Stimulated activated CD4-positive, alpha-beta T cell treated with anti-CD3 and anti-CD28 coated beads, Interleukin-4, amount 100 ng/mL, for 4 hours (primary cell): Measurements from ENCODE around the gene MYO1D.

Experiments
- DNase-seq, 2 experiments: peaks; one replicate each; pipeline ENCODE4 v3.0.0-alpha.2; 2020

MYO1D gene

DNA sequence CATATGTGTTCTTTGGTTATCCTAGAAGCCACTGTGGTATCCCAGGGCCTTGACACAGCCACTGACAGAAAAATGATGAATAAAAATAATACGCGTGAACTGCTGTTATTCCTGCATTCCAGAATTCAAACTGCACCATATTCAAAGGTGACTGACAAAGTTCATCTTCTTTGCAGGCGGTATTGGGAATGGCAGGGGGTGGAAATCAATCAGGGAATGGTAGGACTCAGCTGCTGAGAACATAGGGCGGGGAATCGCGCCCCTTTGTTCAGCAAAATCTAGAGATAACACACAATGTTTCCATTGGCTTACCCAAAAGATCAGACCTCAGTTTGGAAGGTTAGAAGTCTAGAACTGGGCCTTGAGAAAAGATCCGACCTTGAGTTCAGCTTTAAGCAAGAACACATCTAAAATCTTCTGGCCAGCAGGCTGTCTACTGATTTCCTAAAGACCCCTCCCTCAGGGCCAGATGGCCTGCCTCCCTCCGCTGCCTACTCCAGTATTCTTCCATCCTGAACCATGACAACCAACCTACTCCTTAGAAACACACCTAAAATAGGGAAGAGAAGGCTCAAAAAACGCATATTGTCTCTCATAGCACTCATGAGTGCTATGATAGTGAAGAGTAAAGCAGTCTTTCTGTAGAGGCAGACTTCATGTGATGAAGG is 356.1 kb downstream of the MYO1D start:
- DNase-seq: no peak

DNA sequence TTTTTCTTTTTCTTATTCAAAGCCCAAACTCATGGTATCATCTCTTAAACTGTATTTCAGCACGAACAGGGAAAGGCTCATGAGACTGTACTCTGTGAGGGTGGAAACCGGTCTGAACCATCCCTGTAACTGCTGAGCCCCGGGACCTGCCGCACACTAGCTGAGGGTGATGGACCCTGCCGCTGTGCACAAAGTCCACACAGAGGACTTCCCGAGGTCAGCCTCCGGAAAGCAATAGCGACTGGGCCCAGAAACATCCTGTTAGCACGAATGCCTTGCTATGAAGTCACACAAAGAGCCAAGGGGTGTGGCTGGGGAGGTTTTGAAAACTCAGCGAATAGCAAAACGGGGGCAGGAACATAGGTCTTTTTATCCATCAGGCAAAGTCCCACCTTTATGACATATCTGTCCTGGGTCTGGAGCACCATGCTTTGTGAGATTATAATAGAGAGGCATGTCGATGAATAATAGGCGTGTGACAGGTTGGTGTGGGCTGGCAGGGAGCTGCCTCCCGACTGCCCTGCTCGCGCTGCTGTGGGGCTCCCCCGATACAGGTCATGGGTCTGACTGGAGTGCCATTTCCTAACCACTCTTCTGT is 356.7 kb downstream of the MYO1D start:
- DNase-seq: peak; percentile 31 to 36

DNA sequence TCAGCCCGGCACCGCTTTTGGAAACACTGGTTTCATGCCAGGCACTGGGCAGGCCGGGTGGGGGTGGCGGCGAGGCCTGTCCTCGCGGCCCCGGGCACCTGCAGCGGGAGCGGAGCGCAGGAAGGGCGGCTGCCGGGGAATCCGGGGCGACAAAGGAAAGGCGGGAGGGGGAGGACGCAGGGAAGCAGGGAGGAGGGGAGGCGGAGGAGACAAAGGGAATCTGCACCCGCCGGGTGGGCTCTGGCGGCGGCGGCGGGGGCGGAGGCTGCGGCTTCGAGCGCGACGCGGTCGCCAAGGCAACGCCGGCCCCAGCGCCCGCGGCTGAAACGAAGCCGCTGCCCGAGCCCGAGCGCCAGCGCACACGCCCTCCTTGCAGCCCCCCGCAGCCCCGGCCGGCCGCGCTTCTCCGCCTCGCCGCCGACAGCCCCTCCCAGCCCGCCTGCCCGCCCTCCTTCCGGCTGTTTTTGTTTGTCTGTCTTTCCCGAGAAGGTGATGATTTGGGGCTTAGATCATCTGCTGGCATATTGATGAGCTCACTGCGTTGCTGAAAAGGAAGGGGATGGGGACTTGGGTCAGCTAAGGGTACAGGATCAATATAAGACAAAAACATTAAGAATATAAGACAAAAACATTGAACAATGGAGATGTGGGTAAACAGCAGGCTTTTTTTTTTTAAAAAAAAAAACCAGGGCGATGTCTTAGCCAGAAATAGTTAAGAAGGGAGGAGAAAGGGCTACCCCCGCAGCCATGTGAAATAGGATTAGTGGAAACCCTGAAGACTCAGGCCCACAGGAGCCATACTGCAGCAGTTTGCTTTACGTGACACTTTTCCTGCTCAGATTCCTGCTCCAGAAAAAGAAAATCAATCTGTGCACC is 357.5 kb downstream of the MYO1D start:
- peak; percentile 50 to 60 for DNase-seq

GRCh38 chr17:32518646-32519227 is 358.2 kb downstream of the MYO1D start:
- DNase-seq: no peak

GRCh38 chr17:32517982-32518381 is 358.9 kb downstream of the MYO1D start:
- DNase-seq: no peak

GRCh38 chr17:32516940-32517701 is 359.8 kb downstream of the MYO1D start:
- no peak for DNase-seq

- no peak for DNase-seq
These were observed 360.5 kb downstream of the MYO1D start for GRCh38 chr17:32516450-32516849.

DNA sequence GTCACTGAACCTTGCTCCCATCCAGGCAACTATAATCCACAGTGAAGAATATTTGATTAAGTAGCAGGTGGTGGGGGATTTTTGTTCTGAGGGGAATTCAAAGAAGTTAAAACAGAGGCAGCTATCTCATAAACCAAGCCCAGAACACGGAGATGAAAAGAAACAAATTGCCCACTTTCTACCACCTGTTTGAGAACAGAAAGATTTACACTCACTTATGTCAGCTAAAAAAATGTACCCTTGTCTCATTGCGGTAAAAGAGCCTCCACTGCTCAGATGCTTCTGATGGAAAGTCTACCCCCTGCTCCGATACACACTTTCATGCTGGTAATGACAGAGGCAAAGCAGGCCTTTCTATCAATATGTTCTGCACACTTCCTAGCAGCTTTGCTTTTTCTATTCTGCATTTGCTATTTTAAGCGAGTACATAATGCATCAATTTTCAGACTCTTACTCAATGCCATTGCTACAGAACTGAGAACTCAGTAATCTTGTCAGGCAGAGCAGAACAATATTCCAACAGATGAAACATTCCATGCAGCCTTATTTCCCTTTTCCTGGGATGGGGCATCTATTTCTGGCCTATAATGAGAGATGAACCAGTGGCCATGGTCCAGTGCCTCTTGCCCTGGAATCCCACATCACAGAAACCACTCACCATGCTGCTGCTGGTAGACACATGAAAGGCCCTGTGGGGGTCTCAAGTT is 361.1 kb downstream of the MYO1D start:
- no peak for DNase-seq

- no peak for DNase-seq
These were observed 362.3 kb downstream of the MYO1D start for GRCh38 chr17:32514606-32515005.

DNA sequence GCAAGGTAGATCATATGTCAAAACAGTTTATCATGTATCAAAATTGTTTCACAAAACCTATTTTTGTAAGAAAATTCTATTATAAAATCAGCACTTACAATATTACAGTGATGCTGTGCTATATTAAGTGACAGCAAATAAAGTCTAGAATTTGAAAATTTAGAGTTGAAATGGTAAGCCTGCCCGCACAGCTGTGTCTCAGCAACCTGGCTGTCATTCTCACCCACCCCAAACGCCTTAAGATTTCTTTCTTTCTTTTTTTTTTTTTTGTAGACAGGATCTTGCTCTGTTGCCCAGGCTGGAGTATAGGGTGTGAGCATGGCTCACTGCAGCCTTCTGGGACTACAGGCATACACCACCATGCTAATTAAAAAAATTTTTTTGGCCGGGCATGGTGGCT is 363.3 kb downstream of the MYO1D start:
- DNase-seq: no peak

DNA sequence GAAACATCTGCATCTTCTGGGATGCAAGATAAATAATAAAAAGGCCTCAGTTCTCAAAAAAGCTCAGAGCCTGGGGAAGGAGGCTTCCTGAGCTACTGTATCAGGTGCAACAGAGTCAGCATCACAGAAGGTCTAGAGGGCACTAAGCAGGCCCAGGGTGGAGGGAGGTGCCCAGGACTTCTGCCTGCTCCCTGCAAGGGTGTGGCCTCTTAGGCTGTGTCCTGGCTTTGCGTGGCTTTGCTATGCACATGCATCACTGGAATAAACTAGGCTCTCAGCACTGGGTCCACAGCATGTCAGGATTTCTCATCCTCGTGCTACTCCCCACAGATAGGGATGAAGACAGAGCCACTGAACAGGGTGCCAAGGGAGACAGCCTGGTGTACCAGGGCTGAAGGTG is 364.6 kb downstream of the MYO1D start:
- DNase-seq: no peak

GRCh38 chr17:32510466-32510865 is 366.5 kb downstream of the MYO1D start:
- DNase-seq: no peak

GRCh38 chr17:32508926-32509325 is 368.0 kb downstream of the MYO1D start:
- DNase-seq: no peak

DNA sequence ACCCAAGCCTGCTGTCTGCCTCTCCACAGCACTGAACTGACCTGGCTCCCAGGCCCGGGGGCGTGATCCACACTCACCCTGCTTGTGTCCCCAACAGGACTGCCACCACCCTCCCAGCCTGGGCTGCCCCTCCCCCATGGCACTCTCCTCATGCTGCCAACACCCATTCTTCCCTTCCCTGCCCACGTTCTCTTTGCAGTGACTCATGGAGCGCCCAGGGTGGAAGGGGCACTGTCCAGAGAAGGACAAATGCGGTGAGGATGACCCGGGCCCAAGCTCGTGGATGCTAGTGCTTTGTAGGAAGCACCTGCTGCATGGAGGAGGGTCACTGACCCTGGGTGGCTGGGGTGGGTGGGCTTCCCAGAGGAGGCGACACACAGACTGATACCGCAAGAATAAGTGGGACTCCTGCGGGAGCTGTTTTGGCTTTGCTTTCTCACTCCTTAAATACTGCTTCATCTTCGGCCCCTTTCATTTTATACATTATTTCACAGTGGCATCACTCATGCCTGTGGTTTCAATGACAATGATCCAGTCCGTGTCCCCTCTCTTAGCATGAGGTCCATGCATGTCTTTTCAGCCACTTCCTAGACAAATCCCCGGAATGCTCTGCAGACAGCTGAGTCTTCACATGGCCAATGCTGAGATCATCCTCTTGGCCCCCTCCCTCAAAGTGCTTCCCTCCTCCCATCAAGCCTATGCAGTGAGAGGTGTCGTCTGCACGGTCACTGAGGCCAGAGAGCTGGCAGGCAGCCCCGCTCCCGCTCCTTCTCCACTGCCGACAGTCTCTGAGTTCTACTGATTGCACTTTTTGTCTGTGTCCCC is 372.5 kb downstream of the MYO1D start:
- DNase-seq: no peak

DNA sequence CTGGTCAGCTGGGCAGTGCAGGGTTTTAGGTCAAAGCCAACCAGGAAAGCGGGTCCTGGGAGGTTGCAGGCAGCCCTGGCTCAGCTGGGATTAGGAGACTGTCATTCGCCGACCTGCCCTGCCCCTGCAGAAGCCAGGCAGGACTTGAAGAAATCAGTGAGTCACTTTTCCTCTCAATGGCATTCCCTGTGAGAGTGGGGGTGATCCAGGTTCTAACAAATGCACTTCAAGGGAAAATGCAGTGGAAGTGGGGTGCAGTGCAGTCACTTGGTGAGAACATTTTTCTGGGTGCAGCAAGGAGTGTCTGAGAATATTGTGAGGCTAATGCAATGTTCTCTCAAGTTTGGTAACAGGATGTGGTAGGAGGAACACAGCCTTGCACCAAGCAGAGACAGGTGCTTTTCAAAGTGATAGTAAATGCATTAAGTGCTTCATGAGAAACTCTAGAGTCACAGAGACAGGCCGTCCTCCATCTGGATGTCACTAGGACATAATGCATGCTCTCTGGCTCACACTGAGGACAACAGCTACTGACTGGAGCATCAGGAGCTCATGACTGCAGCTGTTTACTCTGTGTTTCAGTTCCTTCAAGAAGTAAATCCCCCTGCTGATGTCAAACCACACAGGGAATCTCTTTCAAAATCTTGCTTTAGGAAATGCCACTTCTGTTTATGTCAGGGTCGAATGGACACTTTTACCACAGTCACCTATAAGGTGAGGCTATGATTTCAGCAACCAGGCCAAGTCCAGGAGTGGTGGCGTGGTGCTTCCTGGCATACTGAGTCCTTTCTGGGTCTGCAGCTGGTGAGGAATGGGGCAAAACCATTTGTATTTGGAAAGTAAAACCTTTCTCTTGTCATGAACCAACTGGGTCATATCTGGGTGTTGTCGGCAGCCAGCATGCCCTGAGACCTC is 373.4 kb downstream of the MYO1D start:
- DNase-seq: peak in 1 of 2 experiments; percentile 35

GRCh38 chr17:32502710-32503109 is 374.2 kb downstream of the MYO1D start:
- DNase-seq: no peak

DNA sequence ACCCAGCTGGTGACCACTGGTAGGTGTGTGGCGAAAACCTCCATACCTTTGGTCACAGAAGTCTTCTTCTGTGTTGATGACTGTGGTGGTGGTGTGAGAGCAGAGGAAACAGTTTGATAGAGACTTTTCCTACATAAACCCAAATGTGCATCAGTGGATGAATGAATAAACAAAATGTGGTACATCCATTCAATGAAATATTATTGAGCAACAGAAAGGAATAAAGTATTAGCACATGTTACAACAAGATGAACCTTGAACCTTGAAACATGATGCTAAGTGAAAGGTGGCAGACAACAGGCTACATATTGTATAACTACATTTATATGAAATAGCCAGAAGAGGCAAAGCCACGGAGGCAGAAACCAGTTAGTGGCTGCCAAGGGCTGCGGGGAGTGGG is 374.9 kb downstream of the MYO1D start:
- DNase-seq: no peak

DNA sequence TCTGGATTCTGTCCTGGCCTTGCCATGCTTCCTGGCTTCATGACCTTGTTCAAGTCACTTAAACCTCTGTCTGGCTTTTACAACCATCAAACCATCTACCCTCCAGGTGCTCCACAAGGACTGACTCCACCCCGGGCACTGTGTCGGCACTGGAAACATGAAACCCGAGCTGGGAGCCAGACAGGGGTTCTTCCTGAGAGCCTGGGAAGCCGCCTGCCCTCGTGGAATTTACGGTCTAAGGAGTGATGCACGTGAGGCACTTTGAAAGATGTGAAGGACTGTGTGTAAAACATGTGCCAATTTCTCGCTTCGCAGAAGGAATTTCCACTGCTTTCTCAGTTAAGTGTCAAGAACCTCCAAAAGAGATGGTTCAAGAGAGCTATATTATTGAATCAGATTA is 378.5 kb downstream of the MYO1D start:
- no peak for DNase-seq

- no peak for DNase-seq
These were observed 379.3 kb downstream of the MYO1D start for GRCh38 chr17:32497431-32498205.
